Suprapubic skin (tissue), 3 donors: ENCODE results near the gene ARHGAP22.

Experiments used
- CTCF ChIP-seq, 2 donors: fragments of 200-600 bp in 1 of 2; fragments of 450-650 bp in 1 of 2; sonication (generic) in 1 of 2; IDR thresholded peaks; one replicate each; pipeline ENCODE4 v1.5.1; 2016 to 2019; ENCODE audit warnings: antibody characterized with exemption in 2 of 2, mild to moderate bottlenecking in 1 of 2, moderate library complexity in 1 of 2
- EP300 ChIP-seq: sonication (generic); formaldehyde crosslinking; IDR thresholded peaks from one replicate; pipeline ENCODE4 v1.6.1; 2017; ENCODE audit warnings: antibody characterized with exemption
- POLR2A ChIP-seq, 2 donors: fragments of 450-650 bp; IDR thresholded peaks; one replicate each; pipeline ENCODE4 v1.6.1; 2017; ENCODE audit warnings: antibody characterized with exemption in 2 of 2, mild to moderate bottlenecking in 2 of 2, moderate library complexity in 2 of 2

GRCh38 chr10:48464871-48465736 lies 139.8 kb downstream of the ARHGAP22 start:
- TF ChIP-seq CTCF (IDR thresholded peaks at IDR 0.05) (no peak), POLR2A (IDR thresholded peaks at IDR 0.05) (no peak), EP300 (no peak)
